SK-N-MC (cell line): ENCODE results near the gene MAML3.

Source experiments
- DNase-seq: peaks from one replicate; pipeline ENCODE4 v3.0.0-alpha.2; 2011; ENCODE audit warnings: low read depth, low spot score
- H3K27ac ChIP-seq: fragments of 200-600 bp; sonication (generic); 2 replicates; pipeline ENCODE4 v1.5.1; 2016; ENCODE audit warnings: mixed run types
- H3K36me3 ChIP-seq: fragments of 200-600 bp; sonication (generic); 2 replicates; pipeline ENCODE4 v1.6.1; 2017; ENCODE audit warnings: antibody characterized with exemption, low read length, mixed read lengths; ENCODE audit not compliant: insufficient read depth
- H3K4me3 ChIP-seq: fragments of 200-600 bp; sonication (generic); 2 replicates; pipeline ENCODE4 v1.5.1; 2016
- H3K9ac ChIP-seq: fragments of 200-600 bp; sonication (generic); 2 replicates; pipeline ENCODE4 v1.8.0; 2017; ENCODE audit warnings: mixed run types, mixed read lengths; ENCODE audit not compliant: insufficient read length
- H3K9me3 ChIP-seq: fragments of 200-600 bp; sonication (generic); 2 replicates; pipeline ENCODE4 v1.6.1; 2017; ENCODE audit warnings: low read depth, mild to moderate bottlenecking, antibody characterized with exemption, low read length, moderate library complexity, mixed read lengths
- EZH2 ChIP-seq: fragments of 200-600 bp; sonication (generic); IDR thresholded peaks from one replicate; pipeline ENCODE4 v1.6.1; 2017; ENCODE audit warnings: antibody characterized with exemption
- FOXP2 ChIP-seq: optimal IDR thresholded peaks from 2 replicates; pipeline ENCODE3; 2011; ENCODE audit warnings: mild to moderate bottlenecking, moderate library complexity; ENCODE audit not compliant: insufficient read depth; ENCODE audit errors: extremely low read length, control extremely low read depth
- POLR2AphosphoS5 ChIP-seq: IDR thresholded peaks from 2 replicates; pipeline ENCODE4 v1.6.1; 2012; ENCODE audit warnings: mild to moderate bottlenecking, low read depth, low read length, borderline replicate concordance

Gene MAML3

GRCh38 chr4:140127422-140127821 lies 26.6 kb downstream of the MAML3 start:
- no peak overlapping the region for H3K9ac ChIP-seq
- TF ChIP-seq EZH2, result no peak
- TF ChIP-seq FOXP2, result no peak
- TF ChIP-seq POLR2AphosphoS5, result no peak
- H3K4me3 ChIP-seq, result no peak overlapping the region
- H3K36me3 ChIP-seq, result no peaks in the 10 kb centered on the region
- no peak overlapping the region for H3K27ac ChIP-seq
- no peaks in the 10 kb centered on the region for H3K9me3 ChIP-seq
- DNase-seq, result no peak

GRCh38 chr4:140126261-140126660 lies 27.7 kb downstream of the MAML3 start:
- Histone ChIP-seq H3K9me3 (no peaks in the 10 kb centered on the region), H3K4me3 (no peak overlapping the region), H3K9ac (no peak overlapping the region), H3K27ac (no peak overlapping the region), H3K36me3 (no peaks in the 10 kb centered on the region)
- DNase-seq, result no peak
- TF ChIP-seq FOXP2, result no peak
- no peak for TF ChIP-seq POLR2AphosphoS5
- TF ChIP-seq EZH2, result no peak

GRCh38 chr4:140125374-140125773 lies 28.6 kb downstream of the MAML3 start:
- Histone ChIP-seq H3K36me3 (no peaks in the 10 kb centered on the region), H3K9me3 (no peaks in the 10 kb centered on the region), H3K4me3 (no peak overlapping the region), H3K27ac (no peak overlapping the region), H3K9ac (no peak overlapping the region)
- no peak for DNase-seq
- TF ChIP-seq FOXP2, result no peak
- TF ChIP-seq EZH2, result no peak
- no peak for TF ChIP-seq POLR2AphosphoS5

- Histone ChIP-seq H3K27ac (no peak overlapping the region), H3K9ac (no peak overlapping the region), H3K9me3 (no peaks in the 10 kb centered on the region), H3K36me3 (no peaks in the 10 kb centered on the region), H3K4me3 (no peak overlapping the region)
- TF ChIP-seq FOXP2, result no peak
- TF ChIP-seq POLR2AphosphoS5, result no peak
- no peak for TF ChIP-seq EZH2
- DNase-seq, result no peak
These were observed 30.2 kb downstream of the MAML3 start for GRCh38 chr4:140123666-140124377.

GRCh38 chr4:140122891-140123290 lies 31.1 kb downstream of the MAML3 start:
- no peak for DNase-seq
- Histone ChIP-seq H3K9me3 (no peaks in the 10 kb centered on the region), H3K4me3 (no peak overlapping the region), H3K36me3 (no peaks in the 10 kb centered on the region), H3K9ac (no peak overlapping the region), H3K27ac (no peak overlapping the region)
- TF ChIP-seq EZH2, result no peak
- TF ChIP-seq FOXP2, result no peak
- TF ChIP-seq POLR2AphosphoS5, result no peak

GRCh38 chr4:140121646-140122045 lies 32.3 kb downstream of the MAML3 start:
- H3K4me3 ChIP-seq, result no peak overlapping the region
- no peak for DNase-seq
- TF ChIP-seq POLR2AphosphoS5 (no peak), FOXP2 (no peak), EZH2 (no peak)
- no peak overlapping the region for H3K9ac ChIP-seq
- H3K36me3 ChIP-seq, result no peaks in the 10 kb centered on the region
- H3K27ac ChIP-seq, result no peak overlapping the region
- H3K9me3 ChIP-seq, result no peaks in the 10 kb centered on the region

GRCh38 chr4:140118931-140119640 lies 34.9 kb downstream of the MAML3 start:
- H3K36me3 ChIP-seq, result no peaks in the 10 kb centered on the region
- no peak overlapping the region for H3K9ac ChIP-seq
- no peak for DNase-seq
- H3K4me3 ChIP-seq, result no peak overlapping the region
- no peak overlapping the region for H3K27ac ChIP-seq
- H3K9me3 ChIP-seq, result no peaks in the 10 kb centered on the region
- TF ChIP-seq EZH2 (no peak), FOXP2 (no peak), POLR2AphosphoS5 (no peak)

GRCh38 chr4:140117947-140118346 lies 36.0 kb downstream of the MAML3 start:
- H3K36me3 ChIP-seq, result no peaks in the 10 kb centered on the region
- no peak overlapping the region for H3K4me3 ChIP-seq
- no peak for TF ChIP-seq POLR2AphosphoS5
- DNase-seq, result no peak
- no peaks in the 10 kb centered on the region for H3K9me3 ChIP-seq
- H3K27ac ChIP-seq, result no peak overlapping the region
- no peak overlapping the region for H3K9ac ChIP-seq
